ENCODE results near the gene NUP188. TPM values are rescaled to one million over a fixed set of nuclear protein-coding genes. Genes with fewer than 3 reads are reported as not detected.

Gene NUP188
- total RNA-seq, 1 experiment from 2014 or later, result 81.3 TPM

Other genes with a start within 250 kb of the NUP188 start
- gene PKN3, start 245.2 kb upstream of the NUP188 start, total RNA-seq (2014; rRNA removed; shearing (Covaris generic)), result 29.4 and 35.0 TPM in 2 replicates
- gene ZDHHC12, start 223.6 kb upstream of the NUP188 start, total RNA-seq (2014; rRNA removed; shearing (Covaris generic)), result 66.5 and 76.6 TPM in 2 replicates
- gene ZER1, start 175.8 kb upstream of the NUP188 start, total RNA-seq (2014; rRNA removed; shearing (Covaris generic)), result 19.6 and 31.1 TPM in 2 replicates
- gene TBC1D13, start 160.4 kb upstream of the NUP188 start, total RNA-seq (2014; rRNA removed; shearing (Covaris generic)), result 15.3 and 16.8 TPM in 2 replicates
- gene ENDOG, start 129.2 kb upstream of the NUP188 start, total RNA-seq (2014; rRNA removed; shearing (Covaris generic)), result 15.5 and 32.9 TPM in 2 replicates
- 49.0 and 70.7 TPM in 2 replicates for gene SPOUT1, start 117.9 kb upstream of the NUP188 start, total RNA-seq (2014; rRNA removed; shearing (Covaris generic))
- gene KYAT1, start 65.7 kb upstream of the NUP188 start, total RNA-seq (2014; rRNA removed; shearing (Covaris generic)), result 47.9 and 49.0 TPM in 2 replicates
- 67.2 and 76.0 TPM in 2 replicates for gene LRRC8A, start 65.6 kb upstream of the NUP188 start, total RNA-seq (2014; rRNA removed; shearing (Covaris generic))
- gene PHYHD1, start 26.7 kb upstream of the NUP188 start, total RNA-seq (2014; rRNA removed; shearing (Covaris generic)), result 24.3 and 27.2 TPM in 2 replicates
- 18.6 and 20.9 TPM in 2 replicates for gene DOLK, start 96 bp upstream of the NUP188 start, total RNA-seq (2014; rRNA removed; shearing (Covaris generic))
- 79.1 and 80.1 TPM in 2 replicates for gene SH3GLB2, start 80.6 kb downstream of the NUP188 start, total RNA-seq (2014; rRNA removed; shearing (Covaris generic))
- 26.4 and 33.8 TPM in 2 replicates for gene MIGA2, start 88.9 kb downstream of the NUP188 start, total RNA-seq (2014; rRNA removed; shearing (Covaris generic))
- gene DOLPP1, start 133.4 kb downstream of the NUP188 start, total RNA-seq (2014; rRNA removed; shearing (Covaris generic)), result 41.3 and 42.5 TPM in 2 replicates
- 13.6 and 14.9 TPM in 2 replicates for gene CRAT, start 163.1 kb downstream of the NUP188 start, total RNA-seq (2014; rRNA removed; shearing (Covaris generic))
- 160 and 166 TPM in 2 replicates for gene PTPA, start 163.7 kb downstream of the NUP188 start, total RNA-seq (2014; rRNA removed; shearing (Covaris generic))
- 11.1 and 13.3 TPM in 2 replicates for gene IER5L, start 230.6 kb downstream of the NUP188 start, total RNA-seq (2014; rRNA removed; shearing (Covaris generic))

Measured in H7 (cell line).